Naive thymus-derived CD4-positive, alpha-beta T cell (primary cell): ENCODE results near the gene ASB14. TPM values are rescaled to one million over a fixed set of nuclear protein-coding genes. Genes with fewer than 3 reads are reported as not detected.

Source experiments
- ATAC-seq: fragments of 150-1000 bp; cut with Tn5 transposase; 2 replicates; pipeline ENCODE4 v1.10.0; 2021; ENCODE audit warnings: mild to moderate bottlenecking, moderate library complexity
- CTCF ChIA-PET: fragments of 350-600 bp; sonication (Branson Sonifier 250); formaldehyde crosslinking; loops from one replicate; lab custom pipeline; 2021; ENCODE audit warnings: antibody characterized with exemption; lab: Charles Lee
- POLR2A ChIA-PET: fragments of 350-600 bp; sonication (Branson Sonifier 250); formaldehyde crosslinking; loops from one replicate; lab custom pipeline; 2021; ENCODE audit warnings: antibody characterized with exemption, inconsistent platforms; lab: Charles Lee
- DNase-seq, 9 donors: peaks; one replicate each; pipeline versions ENCODE4 v3.0.0 to v3.0.0-alpha.2; 2020 to 2022; ENCODE audit warnings: mixed read lengths in 1 of 9
- H3K27ac ChIP-seq: one replicate; pipeline ENCODE4 v1.7.0; 2013; ENCODE audit warnings: mild to moderate bottlenecking, low read depth, low read length, moderate library complexity
- H3K27me3 ChIP-seq, 2 donors: one replicate each; pipeline ENCODE4 v1.7.0; 2013; ENCODE audit warnings: low read length in 2 of 2, mild to moderate bottlenecking in 2 of 2, moderate library complexity in 2 of 2; ENCODE audit not compliant: control insufficient read depth in 2 of 2, insufficient read depth in 2 of 2
- H3K36me3 ChIP-seq, 3 experiments: 1 replicate in 2 of 3; 2 replicates in 1 of 3; pipeline ENCODE4 v1.7.0; 2013; ENCODE audit warnings: low read length in 3 of 3, mild to moderate bottlenecking in 3 of 3, moderate library complexity in 1 of 3; ENCODE audit not compliant: insufficient read depth in 3 of 3, control insufficient read depth in 2 of 3
- H3K4me1 ChIP-seq, 2 donors: one replicate each; pipeline ENCODE4 v1.7.0; 2013; ENCODE audit warnings: low read length in 2 of 2, mild to moderate bottlenecking in 2 of 2, moderate library complexity in 1 of 2; ENCODE audit not compliant: control insufficient read depth in 2 of 2, insufficient read depth in 2 of 2
- H3K4me3 ChIP-seq: 2 replicates; pipeline ENCODE4 v1.7.0; 2013; ENCODE audit warnings: mild to moderate bottlenecking, low read length
- H3K9me3 ChIP-seq, 3 experiments: 1 replicate in 2 of 3; 2 replicates in 1 of 3; pipeline ENCODE4 v1.7.0; 2013; ENCODE audit warnings: low read length in 3 of 3; ENCODE audit not compliant: control insufficient read depth in 2 of 3
- H3K27ac Mint-ChIP-seq, 9 donors: one replicate each; pipeline ENCODE4 v1.8.0; 2020 to 2022; ENCODE audit warnings: mixed read lengths in 9 of 9, mild to moderate bottlenecking in 8 of 9, moderate library complexity in 5 of 9, inconsistent platforms in 2 of 9
- H3K27me3 Mint-ChIP-seq, 5 donors: one replicate each; pipeline ENCODE4 v1.8.0; 2021 to 2022; ENCODE audit warnings: mixed read lengths in 5 of 5, mild to moderate bottlenecking in 1 of 5
- H3K36me3 Mint-ChIP-seq, 5 donors: one replicate each; pipeline ENCODE4 v1.8.0; 2020 to 2022; ENCODE audit warnings: mixed read lengths in 5 of 5, mild to moderate bottlenecking in 3 of 5, inconsistent platforms in 1 of 5
- H3K4me1 Mint-ChIP-seq, 7 donors: one replicate each; pipeline ENCODE4 v1.8.0; 2020 to 2022; ENCODE audit warnings: mixed read lengths in 7 of 7, mild to moderate bottlenecking in 3 of 7, inconsistent platforms in 1 of 7
- H3K4me3 Mint-ChIP-seq, 10 donors: one replicate each; pipeline ENCODE4 v1.8.0; 2020 to 2022; ENCODE audit warnings: mild to moderate bottlenecking in 10 of 10, mixed read lengths in 10 of 10, moderate library complexity in 6 of 10, inconsistent platforms in 2 of 10
- H3K9me3 Mint-ChIP-seq, 11 donors: one replicate each; pipeline ENCODE4 v1.8.0; 2020 to 2022; ENCODE audit warnings: mixed read lengths in 11 of 11, mild to moderate bottlenecking in 4 of 11, inconsistent platforms in 1 of 11, moderate library complexity in 1 of 11
- intact Hi-C, 2 donors: fragments of 100-400 bp; cut with micrococcal nuclease; formaldehyde crosslinking; loops; one replicate each; pipeline ENCODE4 v1.15.1; 2023
- polyA plus RNA-seq, 2 donors: library from polyadenylated mRNA; unstranded; fragments of 300-500 nt; fragmentation: Illumina TruSeq; gene quantifications; one replicate each; pipeline ENCODE4 v1.2.3, GENCODE V29; 2021
- total RNA-seq, 6 experiments: library from RNA in 5 of 6; stranded (reverse) in 5 of 6; gene quantifications; 1 replicate in 5 of 6; 2 replicates in 1 of 6; pipeline ENCODE4 v1.2.3 and lab custom pipeline; 2021 to 2026

The ASB14 gene
- total and polyA plus RNA-seq, 7 experiments from 2014 or later, result 0.30 to 0.66 TPM; not detected in 5

DNA sequence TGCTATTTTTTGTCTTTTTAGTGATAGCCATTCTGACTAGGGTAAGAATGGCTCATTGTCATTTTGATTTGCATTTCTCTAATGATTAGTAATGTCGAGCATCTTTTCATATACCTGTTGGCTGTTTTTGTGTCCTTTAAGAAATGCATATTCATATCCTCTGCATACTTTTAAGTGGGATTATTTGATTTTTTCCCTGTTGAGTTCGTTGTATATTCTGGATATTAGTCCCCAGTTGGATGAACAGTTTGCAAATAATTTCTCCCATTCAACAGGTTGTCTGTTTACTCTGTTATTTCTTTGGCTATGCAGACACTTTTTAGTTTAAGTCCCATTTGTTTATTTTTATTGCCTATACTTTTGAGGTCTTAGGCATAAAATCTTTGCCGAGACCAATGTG lies 30.6 kb downstream of the ASB14 start:
- H3K36me3 Mint-ChIP-seq, result peaks cover 42 to 90% (median 83%) of the 10 kb centered on the region in 5 donors
- Histone ChIP-seq H3K4me3 (no peak overlapping the region), H3K4me1 (no peaks in the 10 kb centered on the region), H3K27ac (no peak overlapping the region), H3K9me3 (no peaks in the 10 kb centered on the region), H3K36me3 (peaks cover 3 to 71% (median 10%) of the 10 kb centered on the region in 3 experiments), H3K27me3 (no peaks in the 10 kb centered on the region)
- POLR2A ChIA-PET, result no interaction called here
- ATAC-seq (no peak), DNase-seq (no peak)
- no peak overlapping the region for H3K4me3 Mint-ChIP-seq
- no peaks in the 10 kb centered on the region for H3K27me3 Mint-ChIP-seq
- CTCF ChIA-PET, result no interaction called here
- H3K9me3 Mint-ChIP-seq, result peaks cover 0 to 19% (median 5%) of the 10 kb centered on the region in 11 donors
- intact Hi-C loops, result no loop called here
- no peak overlapping the region for H3K27ac Mint-ChIP-seq
- no peaks in the 10 kb centered on the region for H3K4me1 Mint-ChIP-seq

DNA sequence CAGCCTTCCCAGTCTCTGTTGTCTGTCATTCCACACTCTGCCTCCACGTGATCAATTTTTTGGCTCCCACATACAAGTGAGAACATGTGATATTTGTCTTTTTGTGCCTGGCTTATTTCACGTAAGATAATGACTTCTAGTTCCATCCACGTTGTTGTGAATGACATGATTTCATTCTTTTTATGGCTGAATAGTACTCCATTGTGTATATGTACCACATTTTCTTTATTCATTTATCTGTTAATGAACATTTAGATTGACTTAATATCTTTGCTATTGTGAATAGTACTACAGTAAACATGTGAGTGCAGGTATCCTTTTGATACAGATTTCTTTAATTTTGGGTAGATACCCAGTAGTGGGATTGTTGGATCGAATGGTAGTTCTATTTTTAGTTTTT lies 31.4 kb downstream of the ASB14 start:
- H3K36me3 ChIP-seq, result peaks cover 3 to 74% (median 10%) of the 10 kb centered on the region in 3 experiments
- peaks cover 37 to 83% (median 76%) of the 10 kb centered on the region in 5 donors for H3K36me3 Mint-ChIP-seq
- no peak overlapping the region for H3K27ac ChIP-seq
- no peaks in the 10 kb centered on the region for H3K27me3 ChIP-seq
- no peak overlapping the region for H3K4me3 ChIP-seq
- DNase-seq (no peak), ATAC-seq (no peak)
- no peaks in the 10 kb centered on the region for H3K9me3 ChIP-seq
- no peak overlapping the region for H3K4me3 Mint-ChIP-seq
- no peaks in the 10 kb centered on the region for H3K27me3 Mint-ChIP-seq
- intact Hi-C loops, result no loop called here
- H3K27ac Mint-ChIP-seq, result no peak overlapping the region
- no peaks in the 10 kb centered on the region for H3K4me1 Mint-ChIP-seq
- POLR2A ChIA-PET, result no interaction called here
- H3K4me1 ChIP-seq, result no peaks in the 10 kb centered on the region
- CTCF ChIA-PET, result no interaction called here
- H3K9me3 Mint-ChIP-seq, result peaks cover 0 to 19% (median 5%) of the 10 kb centered on the region in 11 donors

DNA sequence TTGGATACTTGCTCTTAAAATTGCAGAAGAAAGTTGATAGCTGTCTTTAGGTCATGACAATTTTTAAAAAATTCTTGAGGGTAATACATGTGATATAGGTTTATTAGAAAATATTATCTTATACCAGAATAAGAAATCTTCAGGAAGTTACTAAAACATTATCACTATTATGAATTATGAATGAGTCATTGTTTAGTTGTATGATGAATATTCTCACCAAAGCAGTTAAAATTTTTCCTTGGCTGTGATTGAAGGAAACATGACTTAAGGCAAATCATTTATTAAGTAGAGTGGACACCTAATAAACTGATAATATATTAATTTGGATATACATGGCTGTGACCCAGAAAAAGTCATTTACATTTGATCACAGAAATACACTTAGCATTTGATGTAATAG lies 34.8 kb downstream of the ASB14 start:
- no peaks in the 10 kb centered on the region for H3K27me3 Mint-ChIP-seq
- ChIA-PET POLR2A (interaction anchor here (0.5 kb wide), 1 partner anchor 9 kb away, joined by 3 read pairs; no protein-coding TSS in a partner anchor), CTCF (no interaction called here)
- no peaks in the 10 kb centered on the region for H3K4me1 Mint-ChIP-seq
- no peak overlapping the region for H3K4me3 Mint-ChIP-seq
- peaks cover 0 to 4% (median 0%) of the 10 kb centered on the region in 11 donors for H3K9me3 Mint-ChIP-seq
- Histone ChIP-seq H3K4me3 (no peak overlapping the region), H3K9me3 (no peaks in the 10 kb centered on the region), H3K4me1 (no peaks in the 10 kb centered on the region), H3K36me3 (peaks cover 3 to 49% (median 10%) of the 10 kb centered on the region in 3 experiments), H3K27ac (no peak overlapping the region), H3K27me3 (no peaks in the 10 kb centered on the region)
- no peak for DNase-seq
- H3K27ac Mint-ChIP-seq, result no peak overlapping the region
- peaks cover 18 to 58% (median 56%) of the 10 kb centered on the region in 5 donors for H3K36me3 Mint-ChIP-seq
- intact Hi-C loops, result no loop called here
- ATAC-seq, result no peak

DNA sequence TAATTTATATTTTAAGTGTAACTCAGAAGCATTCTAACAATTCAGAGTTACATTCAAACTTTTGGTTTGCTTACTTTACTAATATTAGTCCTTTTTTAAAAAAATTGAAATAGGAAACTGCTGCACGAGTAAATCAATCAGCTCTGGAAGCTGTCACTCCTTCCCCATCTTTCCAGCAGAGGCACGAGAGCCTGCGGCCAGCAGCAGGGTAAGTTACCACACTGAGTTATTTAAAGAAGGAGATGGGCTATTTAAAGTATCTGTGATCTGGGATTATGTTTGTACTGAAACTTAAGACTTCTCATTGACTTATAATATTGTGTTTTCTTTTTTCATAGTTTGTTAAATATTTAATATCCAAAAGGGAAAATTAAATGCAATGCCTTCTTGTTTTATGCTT lies 35.6 kb downstream of the ASB14 start:
- H3K9me3 Mint-ChIP-seq, result peaks cover 0 to 1% (median 0%) of the 10 kb centered on the region in 11 donors
- H3K36me3 Mint-ChIP-seq, result peaks cover 16 to 58% (median 50%) of the 10 kb centered on the region in 5 donors
- H3K27ac Mint-ChIP-seq, result peak overlapping the region in 1 of 9 donors; percentile 7
- no peak for ATAC-seq
- Histone ChIP-seq H3K27me3 (no peaks in the 10 kb centered on the region), H3K4me3 (no peak overlapping the region), H3K36me3 (peaks cover 3 to 50% (median 10%) of the 10 kb centered on the region in 3 experiments), H3K27ac (no peak overlapping the region), H3K4me1 (no peaks in the 10 kb centered on the region), H3K9me3 (no peaks in the 10 kb centered on the region)
- H3K27me3 Mint-ChIP-seq, result no peaks in the 10 kb centered on the region
- no peaks in the 10 kb centered on the region for H3K4me1 Mint-ChIP-seq
- POLR2A ChIA-PET, result no interaction called here
- intact Hi-C loops, result no loop called here
- CTCF ChIA-PET, result no interaction called here
- DNase-seq, result no peak
- no peak overlapping the region for H3K4me3 Mint-ChIP-seq

DNA sequence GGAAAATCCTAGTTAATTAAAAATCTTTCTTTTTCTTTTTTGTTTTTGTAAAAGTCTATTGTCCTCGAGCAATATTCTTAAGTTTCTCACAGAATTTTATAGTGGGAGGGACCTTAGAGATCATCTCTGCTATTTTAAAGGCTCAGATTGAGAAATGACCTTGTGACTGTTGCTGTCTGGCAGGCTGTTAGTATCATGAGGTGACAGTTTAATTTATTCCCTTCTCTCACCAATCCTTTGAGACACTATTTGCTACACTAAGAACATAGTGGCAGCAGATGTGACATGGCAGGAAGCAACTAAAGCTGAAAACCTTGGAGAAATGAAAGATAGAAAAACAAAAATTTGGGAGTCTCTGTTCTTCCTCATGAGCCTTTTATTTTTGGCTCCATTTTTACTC lies 40.1 kb downstream of the ASB14 start:
- DNase-seq (no peak), ATAC-seq (no peak)
- POLR2A ChIA-PET, result no interaction called here
- no peaks in the 10 kb centered on the region for H3K4me1 ChIP-seq
- no peaks in the 10 kb centered on the region for H3K9me3 ChIP-seq
- Mint-ChIP-seq H3K4me3 (no peak overlapping the region), H3K36me3 (peaks cover 7 to 40% (median 29%) of the 10 kb centered on the region in 5 donors), H3K9me3 (no peaks in the 10 kb centered on the region), H3K4me1 (no peaks in the 10 kb centered on the region), H3K27ac (no peak overlapping the region), H3K27me3 (no peaks in the 10 kb centered on the region)
- CTCF ChIA-PET, result no interaction called here
- no peaks in the 10 kb centered on the region for H3K27me3 ChIP-seq
- intact Hi-C loops, result no loop called here
- no peak overlapping the region for H3K4me3 ChIP-seq
- H3K36me3 ChIP-seq, result peaks cover 0 to 32% (median 0%) of the 10 kb centered on the region in 3 experiments
- H3K27ac ChIP-seq, result no peak overlapping the region

DNA sequence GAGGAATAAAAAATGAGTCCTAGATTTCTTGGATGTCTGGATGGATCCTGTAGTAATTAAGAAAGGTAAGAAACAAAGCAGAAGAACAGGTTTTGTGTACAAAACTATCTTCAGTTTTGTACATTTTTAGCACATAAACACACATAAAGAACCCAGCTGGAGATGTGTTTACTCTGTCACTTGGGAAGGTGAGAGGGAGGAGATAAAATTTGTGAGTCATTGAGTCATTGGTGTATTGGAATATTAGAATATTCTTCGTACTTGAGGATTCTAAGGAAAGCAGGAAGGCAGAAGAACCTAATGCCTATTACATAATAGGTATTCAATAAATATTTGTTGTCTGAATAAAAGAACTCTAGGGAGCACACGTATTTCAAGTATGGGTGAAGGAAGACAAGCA lies 47.5 kb downstream of the ASB14 start:
- ChIA-PET POLR2A (no interaction called here), CTCF (no interaction called here)
- Histone ChIP-seq H3K36me3 (peaks cover 4 to 72% (median 6%) of the 10 kb centered on the region in 3 experiments), H3K27ac (no peak overlapping the region), H3K4me3 (no peak overlapping the region), H3K27me3 (no peaks in the 10 kb centered on the region), H3K9me3 (no peaks in the 10 kb centered on the region), H3K4me1 (no peaks in the 10 kb centered on the region)
- Mint-ChIP-seq H3K4me1 (peaks cover 0 to 14% (median 0%) of the 10 kb centered on the region in 7 donors), H3K36me3 (peaks cover 23 to 67% (median 54%) of the 10 kb centered on the region in 5 donors), H3K27me3 (no peaks in the 10 kb centered on the region), H3K4me3 (no peak overlapping the region), H3K27ac (no peak overlapping the region), H3K9me3 (no peaks in the 10 kb centered on the region)
- ATAC-seq, result no peak
- DNase-seq, result no peak
- intact Hi-C loops, result no loop called here
